ENCODE measurements around the gene OSBPL6. TPM values are rescaled to one million over a fixed set of nuclear protein-coding genes. Genes with fewer than 3 reads are reported as not detected.

Gene OSBPL6
- polyA plus RNA-seq, 1 donor from 2014 or later: 12.8 TPM

DNA sequence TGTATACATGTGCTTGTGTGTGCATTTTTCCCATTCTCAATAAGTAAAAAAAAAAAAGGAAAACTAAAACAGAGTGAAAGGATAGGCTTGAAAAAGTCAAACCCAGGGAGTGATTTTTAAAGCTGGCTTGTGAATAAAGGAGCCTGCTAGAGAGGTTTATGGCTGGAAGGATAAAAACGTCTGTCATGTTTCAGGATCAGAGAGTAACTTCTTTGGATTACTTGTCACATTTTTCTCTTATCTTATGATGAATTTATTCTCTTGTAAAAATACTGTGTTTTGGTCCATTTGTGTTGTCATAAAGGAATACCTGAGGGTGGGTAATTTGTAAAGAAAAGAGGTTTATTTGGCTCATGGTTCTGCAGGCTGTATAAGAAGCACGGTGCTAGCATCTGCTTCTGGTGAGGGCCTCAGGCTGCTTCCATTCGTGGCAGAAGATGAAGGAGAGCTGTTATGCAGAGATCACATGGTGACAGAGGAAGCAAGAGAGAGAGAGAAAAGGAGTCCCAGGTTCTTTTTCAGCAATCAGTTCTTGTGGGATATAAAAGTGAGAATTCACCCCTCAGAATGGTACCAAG lies 89.1 kb downstream of the OSBPL6 start:
- Histone ChIP-seq H4K20me1 (ENCODE audit: insufficient read depth) (no peaks in the 10 kb centered on the region), H3K4me3 (ENCODE audit: low read length) (no peak overlapping the region), H3K36me3 (ENCODE audit: insufficient read depth, low read length) (no peaks in the 10 kb centered on the region), H3K9ac (ENCODE audit: low read length) (no peak overlapping the region), H3K27me3 (ENCODE audit: insufficient read depth, low read depth, low read length) (no peaks in the 10 kb centered on the region), H3K79me2 (replicated peaks; ENCODE audit: insufficient read depth, low read length) (no peaks in the 10 kb centered on the region), H3K9me2 (ENCODE audit: insufficient read depth, low read length) (no peaks in the 10 kb centered on the region), H3K4me2 (ENCODE audit: low read length) (no peak overlapping the region), H2AFZ (ENCODE audit: low read depth, low read length) (no peak overlapping the region), H3K27ac (ENCODE audit: low read length) (no peak overlapping the region), H3K9me3 (ENCODE audit: low read length) (no peaks in the 10 kb centered on the region), H3F3A (ENCODE audit: insufficient read depth, low read length, poor library complexity, severe bottlenecking) (no peaks in the 10 kb centered on the region)
- TF ChIP-seq SMC3 (conservative IDR thresholded peaks at IDR 0.05; ENCODE audit: poor library complexity): no peak
- no peak for TF ChIP-seq RAD21 (conservative IDR thresholded peaks at IDR 0.05)
- TF ChIP-seq TAF1 (IDR thresholded peaks at IDR 0.05; ENCODE audit: low read depth): no peak
- no peak for TF ChIP-seq MXI1 (conservative IDR thresholded peaks at IDR 0.05; ENCODE audit: poor library complexity, severe bottlenecking)
- TF ChIP-seq, protein P1, sequence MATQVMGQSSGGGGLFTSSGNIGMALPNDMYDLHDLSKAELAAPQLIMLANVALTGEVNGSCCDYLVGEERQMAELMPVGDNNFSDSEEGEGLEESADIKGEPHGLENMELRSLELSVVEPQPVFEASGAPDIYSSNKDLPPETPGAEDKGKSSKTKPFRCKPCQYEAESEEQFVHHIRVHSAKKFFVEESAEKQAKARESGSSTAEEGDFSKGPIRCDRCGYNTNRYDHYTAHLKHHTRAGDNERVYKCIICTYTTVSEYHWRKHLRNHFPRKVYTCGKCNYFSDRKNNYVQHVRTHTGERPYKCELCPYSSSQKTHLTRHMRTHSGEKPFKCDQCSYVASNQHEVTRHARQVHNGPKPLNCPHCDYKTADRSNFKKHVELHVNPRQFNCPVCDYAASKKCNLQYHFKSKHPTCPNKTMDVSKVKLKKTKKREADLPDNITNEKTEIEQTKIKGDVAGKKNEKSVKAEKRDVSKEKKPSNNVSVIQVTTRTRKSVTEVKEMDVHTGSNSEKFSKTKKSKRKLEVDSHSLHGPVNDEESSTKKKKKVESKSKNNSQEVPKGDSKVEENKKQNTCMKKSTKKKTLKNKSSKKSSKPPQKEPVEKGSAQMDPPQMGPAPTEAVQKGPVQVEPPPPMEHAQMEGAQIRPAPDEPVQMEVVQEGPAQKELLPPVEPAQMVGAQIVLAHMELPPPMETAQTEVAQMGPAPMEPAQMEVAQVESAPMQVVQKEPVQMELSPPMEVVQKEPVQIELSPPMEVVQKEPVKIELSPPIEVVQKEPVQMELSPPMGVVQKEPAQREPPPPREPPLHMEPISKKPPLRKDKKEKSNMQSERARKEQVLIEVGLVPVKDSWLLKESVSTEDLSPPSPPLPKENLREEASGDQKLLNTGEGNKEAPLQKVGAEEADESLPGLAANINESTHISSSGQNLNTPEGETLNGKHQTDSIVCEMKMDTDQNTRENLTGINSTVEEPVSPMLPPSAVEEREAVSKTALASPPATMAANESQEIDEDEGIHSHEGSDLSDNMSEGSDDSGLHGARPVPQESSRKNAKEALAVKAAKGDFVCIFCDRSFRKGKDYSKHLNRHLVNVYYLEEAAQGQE (IDR thresholded peaks at IDR 0.05; ENCODE audit: borderline replicate concordance): no peak
- TF ChIP-seq EZH2 (IDR thresholded peaks at IDR 0.05; ENCODE audit: borderline replicate concordance, insufficient read depth, low read length, poor library complexity, severe bottlenecking): no peak
- TF ChIP-seq, protein P2, sequence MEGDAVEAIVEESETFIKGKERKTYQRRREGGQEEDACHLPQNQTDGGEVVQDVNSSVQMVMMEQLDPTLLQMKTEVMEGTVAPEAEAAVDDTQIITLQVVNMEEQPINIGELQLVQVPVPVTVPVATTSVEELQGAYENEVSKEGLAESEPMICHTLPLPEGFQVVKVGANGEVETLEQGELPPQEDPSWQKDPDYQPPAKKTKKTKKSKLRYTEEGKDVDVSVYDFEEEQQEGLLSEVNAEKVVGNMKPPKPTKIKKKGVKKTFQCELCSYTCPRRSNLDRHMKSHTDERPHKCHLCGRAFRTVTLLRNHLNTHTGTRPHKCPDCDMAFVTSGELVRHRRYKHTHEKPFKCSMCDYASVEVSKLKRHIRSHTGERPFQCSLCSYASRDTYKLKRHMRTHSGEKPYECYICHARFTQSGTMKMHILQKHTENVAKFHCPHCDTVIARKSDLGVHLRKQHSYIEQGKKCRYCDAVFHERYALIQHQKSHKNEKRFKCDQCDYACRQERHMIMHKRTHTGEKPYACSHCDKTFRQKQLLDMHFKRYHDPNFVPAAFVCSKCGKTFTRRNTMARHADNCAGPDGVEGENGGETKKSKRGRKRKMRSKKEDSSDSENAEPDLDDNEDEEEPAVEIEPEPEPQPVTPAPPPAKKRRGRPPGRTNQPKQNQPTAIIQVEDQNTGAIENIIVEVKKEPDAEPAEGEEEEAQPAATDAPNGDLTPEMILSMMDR (IDR thresholded peaks at IDR 0.05; ENCODE audit: poor library complexity, severe bottlenecking): no peak
- TF ChIP-seq POLR2AphosphoS5 (IDR thresholded peaks at IDR 0.05): no peak
- TF ChIP-seq EP300 (conservative IDR thresholded peaks at IDR 0.05; ENCODE audit: poor library complexity, severe bottlenecking): no peak

DNA sequence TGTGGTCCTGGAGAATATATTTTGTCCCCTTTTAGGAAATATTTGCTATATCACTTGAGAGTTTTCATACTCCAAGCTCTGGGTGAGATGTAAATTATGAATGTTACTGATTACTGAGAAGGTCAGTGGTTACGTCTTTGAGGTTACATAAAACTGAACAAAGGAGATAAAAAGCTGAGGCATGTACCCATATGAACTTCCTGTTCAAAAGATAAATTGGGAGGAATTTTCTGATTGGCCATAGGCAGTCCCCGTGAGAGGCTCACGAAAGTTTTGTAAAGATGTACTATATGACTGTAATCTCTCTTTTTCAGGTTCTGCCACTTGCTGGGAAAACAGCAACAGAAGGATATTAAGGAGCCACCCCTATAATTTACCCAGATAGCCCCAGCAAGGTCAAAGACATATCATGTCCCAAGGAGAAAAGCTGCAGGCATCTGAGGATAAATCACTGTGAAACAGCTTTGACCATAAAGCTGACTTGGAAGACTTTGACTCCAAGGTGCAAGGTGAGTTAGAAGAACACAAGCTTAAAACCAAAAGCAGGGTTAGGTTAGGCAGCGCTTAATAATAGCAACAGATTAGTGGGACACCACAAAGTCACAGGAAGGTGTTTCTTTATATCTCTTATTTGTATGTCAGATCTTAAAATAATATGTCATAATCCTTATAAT lies 90.4 kb downstream of the OSBPL6 start:
- no peak for TF ChIP-seq MXI1 (conservative IDR thresholded peaks at IDR 0.05; ENCODE audit: poor library complexity, severe bottlenecking)
- TF ChIP-seq RAD21 (conservative IDR thresholded peaks at IDR 0.05): no peak
- no peak for TF ChIP-seq TAF1 (IDR thresholded peaks at IDR 0.05; ENCODE audit: low read depth)
- TF ChIP-seq, protein P1 (IDR thresholded peaks at IDR 0.05; ENCODE audit: borderline replicate concordance): no peak
- H3K79me2 ChIP-seq (replicated peaks; ENCODE audit: insufficient read depth, low read length): no peaks in the 10 kb centered on the region
- no peaks in the 10 kb centered on the region for H3K9me2 ChIP-seq (ENCODE audit: insufficient read depth, low read length)
- H3K27me3 ChIP-seq (ENCODE audit: insufficient read depth, low read depth, low read length): no peaks in the 10 kb centered on the region
- no peaks in the 10 kb centered on the region for H3K36me3 ChIP-seq (ENCODE audit: insufficient read depth, low read length)
- no peak overlapping the region for H3K4me2 ChIP-seq (ENCODE audit: low read length)
- no peaks in the 10 kb centered on the region for H3F3A ChIP-seq (ENCODE audit: insufficient read depth, low read length, poor library complexity, severe bottlenecking)
- H4K20me1 ChIP-seq (ENCODE audit: insufficient read depth): no peaks in the 10 kb centered on the region
- H3K9me3 ChIP-seq (ENCODE audit: low read length): no peaks in the 10 kb centered on the region
- no peak overlapping the region for H3K9ac ChIP-seq (ENCODE audit: low read length)
- H3K27ac ChIP-seq (ENCODE audit: low read length): no peak overlapping the region
- H3K4me3 ChIP-seq (ENCODE audit: low read length): no peak overlapping the region
- no peak overlapping the region for H2AFZ ChIP-seq (ENCODE audit: low read depth, low read length)
